Endothelial cell of umbilical vein (primary cell): Measurements from ENCODE around the gene NDUFA12. TPM values are rescaled to one million over a fixed set of nuclear protein-coding genes. Genes with fewer than 3 reads are reported as not detected.

ENCODE experiments used
- BruUV-seq: library from RNA; stranded (reverse); fragments of 400-500 nt; replicated peaks from 2 replicates; lab custom pipeline; 2021; lab: Mats Ljungman, UMichigan
- CTCF ChIA-PET: fragments of 300-600, 350-600 bp; sonication (Branson Sonifier 250); formaldehyde crosslinking; loops from one replicate; lab custom pipeline; 2021; ENCODE audit warnings: antibody characterized with exemption, inconsistent platforms; lab: Charles Lee
- POLR2A ChIA-PET: fragments of 300-600, 350-600 bp; sonication (Branson Sonifier 250); formaldehyde crosslinking; loops from one replicate; lab custom pipeline; 2021; ENCODE audit warnings: antibody characterized with exemption, inconsistent platforms; lab: Charles Lee
- DNase-seq: peaks from one replicate; pipeline ENCODE4 v3.0.0-alpha.2; 2011; ENCODE audit warnings: low read depth, low spot score
- FAIRE-seq: peaks from 2 replicates; lab custom pipeline; 2011; peaks lifted over from hg19 to GRCh38; lab: Jason Lieb, UNC
- H2AFZ ChIP-seq: 2 replicates; pipeline ENCODE4 v1.6.0; 2012; ENCODE audit warnings: low read depth, low read length, control low read depth, inconsistent platforms
- H3K27ac ChIP-seq: 2 replicates; pipeline ENCODE4 v1.5.1; 2011; ENCODE audit warnings: low read depth, mild to moderate bottlenecking, control low read depth, low read length, moderate library complexity; ENCODE audit not compliant: insufficient read depth
- H3K27me3 ChIP-seq, 2 experiments: 2 replicates each; pipeline versions ENCODE4 v1.6.0 to v1.6.1; 2011; ENCODE audit warnings: low read length in 2 of 2, mixed read lengths in 1 of 2; ENCODE audit not compliant: control insufficient read depth in 2 of 2, insufficient read depth in 2 of 2
- H3K36me3 ChIP-seq, 2 experiments: 2 replicates in 1 of 2; 3 replicates in 1 of 2; pipeline ENCODE4 v1.5.1; 2011; ENCODE audit warnings: low read length in 2 of 2, mild to moderate bottlenecking in 1 of 2, moderate library complexity in 1 of 2; ENCODE audit not compliant: control insufficient read depth in 2 of 2, insufficient read depth in 2 of 2; ENCODE audit errors: extremely low read depth in 1 of 2
- H3K4me1 ChIP-seq: 3 replicates; pipeline ENCODE4 v1.5.1; 2011; ENCODE audit warnings: mild to moderate bottlenecking, low read length; ENCODE audit not compliant: control insufficient read depth, insufficient read depth; ENCODE audit errors: extremely low read depth
- H3K4me2 ChIP-seq: 2 replicates; pipeline ENCODE4 v1.6.1; 2011; ENCODE audit warnings: low read length, control low read depth, mixed read lengths; ENCODE audit not compliant: insufficient read depth
- H3K4me3 ChIP-seq, 3 experiments: fragments of 200-600 bp in 1 of 3; sonication (generic), shearing (Covaris generic) in 1 of 3; replicated peaks in 1 of 3; 2 replicates each; pipeline ENCODE4 v1.5.1; 2011 to 2016; ENCODE audit warnings: control low read depth in 3 of 3, low read length in 3 of 3, mild to moderate bottlenecking in 2 of 3, inconsistent platforms in 1 of 3, low read depth in 1 of 3, moderate library complexity in 1 of 3; ENCODE audit not compliant: insufficient read depth in 1 of 3
- H3K79me2 ChIP-seq: 2 replicates; pipeline ENCODE4 v1.6.0; 2012; ENCODE audit warnings: low read length, inconsistent platforms; ENCODE audit not compliant: control insufficient read depth, insufficient read depth
- H3K9ac ChIP-seq: replicated peaks from 2 replicates; pipeline ENCODE3; 2011; ENCODE audit warnings: low read length, control low read depth; ENCODE audit not compliant: insufficient read depth; ENCODE audit errors: extremely low read depth
- H3K9me1 ChIP-seq: replicated peaks from 3 replicates; pipeline ENCODE4 v1.6.0; 2011; ENCODE audit warnings: mild to moderate bottlenecking, low read length; ENCODE audit not compliant: control insufficient read depth, insufficient read depth; ENCODE audit errors: extremely low read depth
- H3K9me3 ChIP-seq: replicated peaks from 2 replicates; pipeline ENCODE4 v1.5.1; 2012; ENCODE audit warnings: low read length, inconsistent platforms; ENCODE audit not compliant: control insufficient read depth, insufficient read depth
- H4K20me1 ChIP-seq: replicated peaks from 2 replicates; pipeline ENCODE3; 2011; ENCODE audit warnings: mild to moderate bottlenecking, low read length; ENCODE audit not compliant: control insufficient read depth, insufficient read depth; ENCODE audit errors: extremely low read depth
- CTCF ChIP-seq, 2 donors: IDR thresholded peaks; 1 replicate in 1 of 2; 2 replicates in 1 of 2; pipeline ENCODE4 v1.5.1; 2011; ENCODE audit warnings: low read length in 2 of 2, mild to moderate bottlenecking in 2 of 2, moderate library complexity in 2 of 2, control low read depth in 1 of 2, inconsistent platforms in 1 of 2, low read depth in 1 of 2; ENCODE audit not compliant: insufficient read depth in 1 of 2; ENCODE audit errors: extremely low read depth in 1 of 2
- EZH2 ChIP-seq: IDR thresholded peaks from 2 replicates; pipeline ENCODE4 v1.6.1; 2012; ENCODE audit warnings: borderline replicate concordance, low read depth, mild to moderate bottlenecking, moderate library complexity, low read length, inconsistent platforms; ENCODE audit not compliant: severe bottlenecking
- FOS ChIP-seq: IDR thresholded peaks from 2 replicates; pipeline ENCODE4 v1.6.1; 2011; ENCODE audit warnings: mild to moderate bottlenecking, low read length, moderate library complexity, borderline replicate concordance; ENCODE audit not compliant: insufficient read depth
- GATA2 ChIP-seq: IDR thresholded peaks from 2 replicates; pipeline ENCODE4 v1.7.0; 2011; ENCODE audit warnings: low read depth, mild to moderate bottlenecking, moderate library complexity, mixed read lengths, low read length; ENCODE audit not compliant: insufficient read length, insufficient read depth
- JUN ChIP-seq: IDR thresholded peaks from 2 replicates; pipeline ENCODE4 v1.6.1; 2011; ENCODE audit warnings: borderline replicate concordance, low read depth; ENCODE audit not compliant: insufficient read length, insufficient read depth
- MAX ChIP-seq: IDR thresholded peaks from 2 replicates; pipeline ENCODE4 v1.6.1; 2011; ENCODE audit not compliant: insufficient read depth, insufficient read length
- MYC ChIP-seq: IDR thresholded peaks from one replicate; pipeline ENCODE4 v1.6.1; 2011; ENCODE audit warnings: mild to moderate bottlenecking, low read depth, low read length
- POLR2A ChIP-seq: IDR thresholded peaks from 2 replicates; pipeline ENCODE4 v1.6.1; 2012; ENCODE audit warnings: low read depth, mild to moderate bottlenecking, control low read depth, low read length
- POLR2AphosphoS5 ChIP-seq: IDR thresholded peaks from 2 replicates; pipeline ENCODE4 v1.6.1; 2012; ENCODE audit warnings: low read depth, mild to moderate bottlenecking, control low read depth, low read length, moderate library complexity; ENCODE audit not compliant: insufficient read depth
- dilution Hi-C: fragments of 300-500 bp; cut with MboI; formaldehyde crosslinking; loops from one replicate; pipeline ENCODE4 v1.15.0; 2019; ENCODE audit warnings: low sequenced_read_pairs; ENCODE audit not compliant: extremely low pct_ligation_motif_present
- intact Hi-C: fragments of 100-400 bp; cut with micrococcal nuclease; formaldehyde crosslinking; loops from one replicate; pipeline ENCODE4 v1.10.0; 2022
- polyA plus RNA-seq, 4 experiments: library from polyadenylated mRNA; depleted of rRNA in 3 of 4; stranded (reverse) in 3 of 4; unstranded in 1 of 4; fragments of >200 nt; gene quantifications; 2 replicates each; pipeline versions ENCODE4 v1.2.1 to v1.2.3, GENCODE V29; 2011 to 2012; ENCODE audit warnings: missing spikeins in 1 of 4
- total RNA-seq: library from RNA; stranded (reverse); gene quantifications from 2 replicates; pipeline ENCODE4 v1.2.3, GENCODE V29; 2021

The NDUFA12 gene
- total and polyA plus RNA-seq, 2 donors (not counting 3 experiments of a cell fraction or from before 2014, with no cell fraction given) = 126 to 184 TPM

GRCh38 chr12:94980577-94980976, 22.9 kb downstream of the NDUFA12 start:
- no peaks in the 10 kb centered on the region for H3K79me2 ChIP-seq
- no peaks in the 10 kb centered on the region for H4K20me1 ChIP-seq
- FAIRE-seq (peak; percentile 42), DNase-seq (peak; percentile 34)
- H3K27me3 ChIP-seq = no peaks in the 10 kb centered on the region
- TF ChIP-seq POLR2AphosphoS5 = no peak
- no peak for TF ChIP-seq FOS
- no peak for TF ChIP-seq MAX
- TF ChIP-seq EZH2 = no peak
- TF ChIP-seq POLR2A = no peak
- TF ChIP-seq JUN = no peak
- TF ChIP-seq GATA2 = no peak
- TF ChIP-seq CTCF (IDR thresholded peaks at IDR 0.05; ENCODE audit: extremely low read depth in 1 of 2, insufficient read depth in 1 of 2, low read depth in 1 of 2, low read length in 2 of 2) = no peak
- no peak for TF ChIP-seq MYC
- intact Hi-C loops (loop anchor here (2.0 to 5.0 kb wide), 2 partner anchors 338 to 434 kb away; no protein-coding TSS in a partner anchor), dilution Hi-C loops (no loop called here)
- H3K9ac ChIP-seq = no peak overlapping the region
- H3K4me2 ChIP-seq = no peak overlapping the region
- no peak overlapping the region for H2AFZ ChIP-seq
- no peak overlapping the region for H3K27ac ChIP-seq
- no peak overlapping the region for H3K4me3 ChIP-seq
- H3K36me3 ChIP-seq = peaks cover 0 to 5% of the 10 kb centered on the region in 2 experiments
- POLR2A ChIA-PET = no interaction called here
- no TSS peak for BruUV-seq
- H3K4me1 ChIP-seq = no peaks in the 10 kb centered on the region
- CTCF ChIA-PET = interaction anchor here (1.2 to 1.5 kb wide), 2 partner anchors 9 to 433 kb away, joined by 3 read pairs; no protein-coding TSS in a partner anchor
- no peaks in the 10 kb centered on the region for H3K9me3 ChIP-seq
- no peaks in the 10 kb centered on the region for H3K9me1 ChIP-seq
